ENCODE results near the gene LBHD2. TPM values are rescaled to one million over a fixed set of nuclear protein-coding genes. Genes with fewer than 3 reads are reported as not detected.

Gene LBHD2
- total and polyA plus RNA-seq, 2 of the 8 experiments (the other 6 are each of a cell fraction or from before 2014, with no cell fraction given), result not detected

GRCh38 chr14:103070971-103071542 lies 13.0 kb upstream of the LBHD2 start (continued):
- no peak for TF ChIP-seq SUZ12 (IDR thresholded peaks at IDR 0.05; ENCODE audit: low read length)
- TF ChIP-seq BACH1 (IDR thresholded peaks at IDR 0.05; ENCODE audit: low read length), result no peak
- TF ChIP-seq POLR2AphosphoS5 (IDR thresholded peaks at IDR 0.05; ENCODE audit: low read depth, low read length), result no peak
